HepG2 (cell line): ENCODE measurements around the gene ANKRD44. TPM values are rescaled to one million over a fixed set of nuclear protein-coding genes. Genes with fewer than 3 reads are reported as not detected.

Experiments
- ATAC-seq: fragments of 200-7000 bp; cut with Tn5 transposase; 3 replicates; pipeline ENCODE4 v1.9.1; 2020; ENCODE audit warnings: mild to moderate bottlenecking, moderate library complexity
- BruUV-seq: library from RNA; stranded (reverse); fragments of 400-500 nt; replicated peaks from 2 replicates; lab custom pipeline; 2021; lab: Mats Ljungman, UMichigan
- CTCF ChIA-PET: fragments of 300-600 bp; formaldehyde crosslinking; extraction: SDS; loops from one replicate; lab custom pipeline; 2021; ENCODE audit warnings: low total read pairs, inconsistent platforms, low intra/inter-chr PET ratio; lab: Yijun Ruan, JAX
- POLR2A ChIA-PET: fragments of 350-600 bp; sonication (Branson Sonifier 250); formaldehyde crosslinking; loops from one replicate; lab custom pipeline; 2020; ENCODE audit warnings: antibody characterized with exemption, inconsistent platforms; lab: Yijun Ruan, JAX
- DNase-seq: peaks from one replicate; pipeline ENCODE4 v3.0.0-alpha.2; 2015; ENCODE audit warnings: low spot score
- FAIRE-seq: peaks from 3 replicates; lab custom pipeline; 2011; peaks lifted over from hg19 to GRCh38; lab: Jason Lieb, UNC
- H2AFZ ChIP-seq: one replicate; pipeline ENCODE4 v1.6.1; 2011; ENCODE audit warnings: low read length, inconsistent platforms
- H3K27ac ChIP-seq: fragments of 300-600 bp; 3 replicates; pipeline ENCODE4 v1.8.0; 2011; ENCODE audit warnings: mixed run types, mild to moderate bottlenecking, mixed read lengths, low read length, inconsistent platforms; ENCODE audit not compliant: insufficient read depth; ENCODE audit errors: extremely low read length
- H3K27me3 ChIP-seq, 2 experiments: fragments of 200-600 bp in 1 of 2; 2 replicates in 1 of 2; 3 replicates in 1 of 2; pipeline versions ENCODE4 v1.6.0 to v1.8.0; 2011; ENCODE audit warnings: low read length in 2 of 2, mild to moderate bottlenecking in 2 of 2, moderate library complexity in 2 of 2, inconsistent platforms in 1 of 2; ENCODE audit not compliant: insufficient read depth in 2 of 2, control insufficient read depth in 1 of 2
- H3K36me3 ChIP-seq, 2 experiments: fragments of 200-600 bp in 1 of 2; replicated peaks in 1 of 2; 2 replicates in 1 of 2; 3 replicates in 1 of 2; pipeline versions ENCODE4 v1.5.1 to v1.8.0; 2011; ENCODE audit warnings: low read length in 2 of 2, inconsistent platforms in 1 of 2; ENCODE audit not compliant: insufficient read depth in 2 of 2, control insufficient read depth in 1 of 2
- H3K4me1 ChIP-seq: 2 replicates; pipeline ENCODE4 v1.5.1; 2012; ENCODE audit warnings: low read length, inconsistent platforms; ENCODE audit not compliant: insufficient read depth
- H3K4me2 ChIP-seq: 2 replicates; pipeline ENCODE4 v1.6.0; 2011; ENCODE audit warnings: low read depth, low read length, inconsistent platforms
- H3K4me3 ChIP-seq, 3 experiments: fragments of 200-600 bp in 1 of 3; sonication (generic), shearing (Covaris generic) in 1 of 3; replicated peaks in 1 of 3; 2 replicates each; pipeline ENCODE4 v1.5.1; 2011 to 2016; ENCODE audit warnings: low read length in 3 of 3, inconsistent platforms in 2 of 3, low read depth in 2 of 3, mild to moderate bottlenecking in 2 of 3, control low read depth in 1 of 3, mixed read lengths in 1 of 3; ENCODE audit not compliant: insufficient read depth in 1 of 3
- H3K79me2 ChIP-seq: one replicate; pipeline ENCODE4 v1.6.1; 2011; ENCODE audit warnings: low read length, inconsistent platforms; ENCODE audit not compliant: insufficient read depth
- H3K9ac ChIP-seq: 2 replicates; pipeline ENCODE4 v1.6.0; 2011; ENCODE audit warnings: mild to moderate bottlenecking, low read depth, low read length, inconsistent platforms; ENCODE audit not compliant: insufficient read depth
- H3K9me3 ChIP-seq: 2 replicates; pipeline ENCODE4 v1.5.1; 2012; ENCODE audit warnings: mild to moderate bottlenecking, low read length
- H4K20me1 ChIP-seq: 2 replicates; pipeline ENCODE4 v1.6.0; 2011; ENCODE audit warnings: inconsistent platforms, mild to moderate bottlenecking, low read length, moderate library complexity; ENCODE audit not compliant: insufficient read depth
- ETS1 ChIP-seq: sonication (generic); formaldehyde crosslinking; IDR thresholded peaks from 2 replicates; pipeline ENCODE4 v1.4.0; 2020; ENCODE audit warnings: missing genetic modification reagents
- PAXIP1 ChIP-seq: sonication (generic); formaldehyde crosslinking; conservative IDR thresholded peaks from 2 replicates; pipeline ENCODE4 v1.4.0; 2020; ENCODE audit warnings: mild to moderate bottlenecking, missing genetic modification reagents, moderate library complexity
- SNAPC2 ChIP-seq: sonication (generic); formaldehyde crosslinking; IDR thresholded peaks from 2 replicates; pipeline ENCODE4 v1.8.1; 2022; ENCODE audit warnings: mild to moderate bottlenecking, missing genetic modification reagents
- TBL1XR1 ChIP-seq: fragments of 150-350 bp; IDR thresholded peaks from 2 replicates; pipeline ENCODE4 v1.6.1; 2014; ENCODE audit warnings: borderline replicate concordance, low read length; ENCODE audit not compliant: partially characterized antibody
- ZNF318 ChIP-seq: sonication (generic); formaldehyde crosslinking; IDR thresholded peaks from 2 replicates; pipeline ENCODE4 v1.4.0; 2020; ENCODE audit warnings: mild to moderate bottlenecking, missing genetic modification reagents
- ZNF513 ChIP-seq: sonication (generic); formaldehyde crosslinking; conservative IDR thresholded peaks from 2 replicates; pipeline ENCODE4 v1.5.0; 2020; ENCODE audit warnings: missing genetic modification reagents
- ZNF589 ChIP-seq: sonication (generic); formaldehyde crosslinking; conservative IDR thresholded peaks from 2 replicates; pipeline ENCODE4 v1.8.0; 2022; ENCODE audit warnings: mild to moderate bottlenecking, moderate library complexity, missing genetic modification reagents
- ZNF766 ChIP-seq: sonication (generic); formaldehyde crosslinking; IDR thresholded peaks from 2 replicates; pipeline ENCODE4 v1.5.0; 2020; ENCODE audit warnings: missing genetic modification reagents, borderline replicate concordance
- ZNF775 ChIP-seq: sonication (generic); formaldehyde crosslinking; IDR thresholded peaks from 2 replicates; pipeline ENCODE4 v1.4.0; 2020; ENCODE audit warnings: missing genetic modification reagents, mild to moderate bottlenecking, moderate library complexity, borderline replicate concordance
- in situ Hi-C: cut with HindIII; loops from 2 replicates; pipeline ENCODE4 v1.10.0; 2017; ENCODE audit warnings: low pct_unique_long_range_greater_than_20kb; ENCODE audit not compliant: extremely low pct_ligation_motif_present
- intact Hi-C: fragments of 100-400 bp; cut with micrococcal nuclease; formaldehyde crosslinking; loops from one replicate; pipeline ENCODE4 v1.10.0; 2022; ENCODE audit not compliant: unreplicated experiment
- polyA plus RNA-seq, 8 experiments: library from polyadenylated mRNA; depleted of rRNA in 3 of 8; stranded (reverse) in 7 of 8; unstranded in 1 of 8; fragments of >200 nt; fragmentation: Illumina TruSeq in 4 of 8; extraction: Trizol in 4 of 8; gene quantifications; 2 replicates each; pipeline versions ENCODE4 v1.2.1 to v1.2.3, GENCODE V29; 2011 to 2016; ENCODE audit warnings: low read depth in 4 of 8, missing spikeins in 1 of 8, mixed read lengths in 1 of 8; ENCODE audit not compliant: insufficient read depth in 1 of 8
- total RNA-seq, 5 experiments: library from RNA; depleted of rRNA; stranded (reverse); fragments of >200 nt; fragmentation: Illumina TruSeq; extraction: Trizol; gene quantifications; 2 replicates each; pipeline ENCODE4 v1.2.3, GENCODE V29; 2016; ENCODE audit warnings: low read depth in 1 of 5

Gene ANKRD44
- total and polyA plus RNA-seq, 2 of the 13 experiments (the other 11 are each of a cell fraction or from before 2014, with no cell fraction given): 0.04 to 0.11 TPM

- 0 out of 5 replicates have a peak, but pooled peaks cover 0 to 3% of the 10 kb centered on the region in 2 experiments for H3K27me3 ChIP-seq
- H3K9me3 ChIP-seq: no peaks in the 10 kb centered on the region
- POLR2A ChIA-PET: no interaction called here
- BruUV-seq: no TSS peak
- H3K4me2 ChIP-seq: no peak overlapping the region
- no peak for DNase-seq
- no peak overlapping the region for H3K27ac ChIP-seq
- ATAC-seq: no peak
- no peaks in the 10 kb centered on the region for H4K20me1 ChIP-seq
- H2AFZ ChIP-seq: no peak overlapping the region
- no peaks in the 10 kb centered on the region for H3K4me1 ChIP-seq
- intact Hi-C loops (no loop called here), in situ Hi-C loops (no loop called here)
- H3K9ac ChIP-seq: no peak overlapping the region
- no peak overlapping the region for H3K4me3 ChIP-seq
- H3K79me2 ChIP-seq: no peaks in the 10 kb centered on the region
- CTCF ChIA-PET: no interaction called here
- no peaks in the 10 kb centered on the region for H3K36me3 ChIP-seq
- FAIRE-seq: no peak
- TF ChIP-seq ZNF766 (CRISPR knock-in tag) (no peak), ZNF589 (CRISPR knock-in tag) (no peak), ZNF318 (CRISPR knock-in tag) (no peak), ETS1 (no peak), TBL1XR1 (no peak), PAXIP1 (CRISPR knock-in tag) (no peak), SNAPC2 (CRISPR knock-in tag) (no peak), ZNF513 (no peak), ZNF775 (CRISPR knock-in tag) (no peak)
Observed at GRCh38 chr2:197045115-197045514, 265.5 kb downstream of the ANKRD44 start.
